SK-N-SH treated with all-trans-retinoic acid at 6 μM for 48 hours (cell line): ENCODE measurements around the gene APOC3.

Experiments used
- ATAC-seq: fragments of 200-7000 bp; cut with Tn5 transposase; 3 replicates; pipeline ENCODE4 v1.9.1; 2020; ENCODE audit warnings: mild to moderate bottlenecking, moderate library complexity
- ARNTL ChIP-seq: fragments of 450-650 bp; formaldehyde crosslinking; IDR thresholded peaks from 2 replicates; pipeline ENCODE4 v1.5.0; 2020; ENCODE audit warnings: low read depth, mild to moderate bottlenecking, moderate library complexity, borderline replicate concordance
- BACH2 ChIP-seq: fragments of 250-450 bp; sonication (Bioruptor Pico); IDR thresholded peaks from 2 replicates; pipeline ENCODE4 v1.9.0; 2021; ENCODE audit warnings: mild to moderate bottlenecking, borderline replicate concordance
- CSDC2 ChIP-seq: fragments of 250-450 bp; sonication (Bioruptor Pico); IDR thresholded peaks from 2 replicates; pipeline ENCODE4 v1.5.0; 2020; ENCODE audit warnings: mild to moderate bottlenecking, moderate library complexity
- ESRRG ChIP-seq: fragments of 250-450 bp; sonication (Bioruptor Pico); IDR thresholded peaks from 2 replicates; pipeline ENCODE4 v1.6.1; 2021; ENCODE audit warnings: mild to moderate bottlenecking
- GLIS3 ChIP-seq: fragments of 250-450 bp; sonication (Bioruptor Pico); IDR thresholded peaks from 2 replicates; pipeline ENCODE4 v1.5.0; 2020; ENCODE audit warnings: mild to moderate bottlenecking, moderate library complexity
- ISL1 ChIP-seq: fragments of 250-450 bp; sonication (Bioruptor Pico); IDR thresholded peaks from 2 replicates; pipeline ENCODE4 v2.1.2; 2022; ENCODE audit warnings: mild to moderate bottlenecking, moderate library complexity
- OSR1 ChIP-seq: fragments of 250-450 bp; sonication (Bioruptor Pico); IDR thresholded peaks from 2 replicates; pipeline ENCODE4 v1.8.0; 2022; ENCODE audit warnings: moderate library complexity, mild to moderate bottlenecking, inconsistent platforms
- PPARA ChIP-seq: fragments of 250-450 bp; sonication (Bioruptor Pico); IDR thresholded peaks from 2 replicates; pipeline ENCODE4 v1.5.0; 2020; ENCODE audit warnings: mild to moderate bottlenecking, borderline replicate concordance
- RARB ChIP-seq: fragments of 250-450 bp; sonication (Bioruptor Pico); IDR thresholded peaks from 2 replicates; pipeline ENCODE4 v1.8.0; 2021; ENCODE audit warnings: mild to moderate bottlenecking, moderate library complexity
- SNAI2 ChIP-seq: fragments of 250-450 bp; sonication (Bioruptor Pico); IDR thresholded peaks from 2 replicates; pipeline ENCODE4 v1.5.0; 2020; ENCODE audit warnings: mild to moderate bottlenecking, moderate library complexity
- TCF4 ChIP-seq: fragments of 250-450 bp; sonication (Bioruptor Pico); IDR thresholded peaks from 2 replicates; pipeline ENCODE4 v1.8.0; 2021; ENCODE audit warnings: mild to moderate bottlenecking, moderate library complexity, borderline replicate concordance
- TOX ChIP-seq: fragments of 250-450 bp; sonication (Bioruptor Pico); IDR thresholded peaks from 2 replicates; pipeline ENCODE4 v1.8.0; 2021; ENCODE audit warnings: mild to moderate bottlenecking, moderate library complexity, borderline replicate concordance
- ZC3H10 ChIP-seq: fragments of 250-450 bp; sonication (Bioruptor Pico); IDR thresholded peaks from 2 replicates; pipeline ENCODE4 v1.5.1; 2021; ENCODE audit warnings: mild to moderate bottlenecking, moderate library complexity
- ZFP3 ChIP-seq: fragments of 250-450 bp; sonication (Bioruptor Pico); IDR thresholded peaks from 2 replicates; pipeline ENCODE4 v1.5.0; 2020; ENCODE audit warnings: mild to moderate bottlenecking, moderate library complexity
- ZFP30 ChIP-seq: fragments of 450-650 bp; formaldehyde crosslinking; IDR thresholded peaks from 2 replicates; pipeline ENCODE4 v1.5.0; 2022; ENCODE audit warnings: mild to moderate bottlenecking, moderate library complexity
- ZNF565 ChIP-seq: fragments of 450-650 bp; formaldehyde crosslinking; conservative IDR thresholded peaks from 2 replicates; pipeline ENCODE4 v1.5.0; 2020; ENCODE audit warnings: low read depth, mild to moderate bottlenecking, moderate library complexity
- ZNF70 ChIP-seq: fragments of 450-650 bp; formaldehyde crosslinking; IDR thresholded peaks from 2 replicates; pipeline ENCODE4 v1.5.0; 2020; ENCODE audit warnings: mild to moderate bottlenecking, moderate library complexity
- ZNF8 ChIP-seq: fragments of 450-650 bp; formaldehyde crosslinking; IDR thresholded peaks from 2 replicates; pipeline ENCODE4 v1.5.0; 2020; ENCODE audit warnings: mild to moderate bottlenecking, moderate library complexity
- TF ChIP-seq, protein P1 (sequence below): fragments of 250-450 bp; sonication (Bioruptor Pico); IDR thresholded peaks from 2 replicates; pipeline ENCODE4 v1.8.0; 2021; ENCODE audit warnings: low read depth, mild to moderate bottlenecking, moderate library complexity, borderline replicate concordance
- TF ChIP-seq, protein P2 (sequence below): fragments of 250-450 bp; sonication (Bioruptor Pico); IDR thresholded peaks from 2 replicates; pipeline ENCODE4 v1.5.1; 2020; ENCODE audit warnings: low read depth, mild to moderate bottlenecking, moderate library complexity
- TF ChIP-seq, protein P3 (sequence below): fragments of 250-450 bp; sonication (Bioruptor Pico); IDR thresholded peaks from 2 replicates; pipeline ENCODE4 v1.5.1; 2021; ENCODE audit warnings: mild to moderate bottlenecking, moderate library complexity
- TF ChIP-seq, protein P4 (sequence below): fragments of 250-450 bp; sonication (Bioruptor Pico); IDR thresholded peaks from 2 replicates; pipeline ENCODE4 v1.8.0; 2020; ENCODE audit warnings: mild to moderate bottlenecking, moderate library complexity, borderline replicate concordance

The APOC3 gene

DNA sequence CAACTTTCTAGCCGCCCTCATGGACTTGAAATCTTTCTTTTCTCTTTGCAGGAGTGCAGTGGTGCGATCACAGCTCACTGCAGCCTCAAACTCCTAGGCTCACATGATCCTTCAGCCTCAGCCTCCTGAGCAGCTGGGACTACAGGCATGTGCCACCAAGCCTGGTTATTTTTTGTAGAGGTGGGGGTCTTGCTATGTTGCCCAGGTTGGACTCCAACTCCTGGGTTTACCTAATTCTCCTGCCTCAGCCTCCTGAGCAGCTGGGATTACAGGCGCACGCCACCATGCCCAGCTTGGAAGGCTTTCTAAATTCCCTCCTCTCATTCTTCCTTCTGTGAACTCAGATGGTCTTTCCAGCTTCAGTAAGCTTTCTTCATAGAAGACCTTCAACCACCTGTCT lies 12.4 kb downstream of the APOC3 start:
- TF ChIP-seq CSDC2 (CRISPR knock-in tag) (no peak), TOX (no peak), ZNF8 (CRISPR knock-in tag) (no peak), PPARA (CRISPR knock-in tag) (no peak)
- TF ChIP-seq, all 23 proteins: peak for 0

DNA sequence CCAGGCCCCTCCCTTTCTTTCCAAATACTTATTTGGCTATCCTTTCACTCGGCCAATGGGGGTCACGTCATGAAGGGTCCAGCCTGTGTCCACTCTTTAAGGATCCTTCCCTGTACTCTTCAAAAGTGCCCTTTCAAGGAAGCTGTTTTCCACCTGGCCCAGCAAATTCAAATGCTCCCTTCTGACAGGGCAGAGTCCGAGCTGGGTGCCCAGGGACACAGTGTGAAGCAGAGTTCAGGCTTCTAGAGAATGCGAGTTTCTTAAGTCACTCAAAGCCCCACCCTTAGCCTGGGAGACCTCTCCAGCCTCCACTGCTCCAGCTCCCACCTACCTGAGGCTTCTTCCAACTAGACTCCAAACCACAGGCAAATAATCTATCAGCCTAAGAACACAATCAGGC lies 13.2 kb downstream of the APOC3 start:
- no peak for ATAC-seq
- no peak for TF ChIP-seq ZFP30 (CRISPR knock-in tag)
- TF ChIP-seq, protein P1, sequence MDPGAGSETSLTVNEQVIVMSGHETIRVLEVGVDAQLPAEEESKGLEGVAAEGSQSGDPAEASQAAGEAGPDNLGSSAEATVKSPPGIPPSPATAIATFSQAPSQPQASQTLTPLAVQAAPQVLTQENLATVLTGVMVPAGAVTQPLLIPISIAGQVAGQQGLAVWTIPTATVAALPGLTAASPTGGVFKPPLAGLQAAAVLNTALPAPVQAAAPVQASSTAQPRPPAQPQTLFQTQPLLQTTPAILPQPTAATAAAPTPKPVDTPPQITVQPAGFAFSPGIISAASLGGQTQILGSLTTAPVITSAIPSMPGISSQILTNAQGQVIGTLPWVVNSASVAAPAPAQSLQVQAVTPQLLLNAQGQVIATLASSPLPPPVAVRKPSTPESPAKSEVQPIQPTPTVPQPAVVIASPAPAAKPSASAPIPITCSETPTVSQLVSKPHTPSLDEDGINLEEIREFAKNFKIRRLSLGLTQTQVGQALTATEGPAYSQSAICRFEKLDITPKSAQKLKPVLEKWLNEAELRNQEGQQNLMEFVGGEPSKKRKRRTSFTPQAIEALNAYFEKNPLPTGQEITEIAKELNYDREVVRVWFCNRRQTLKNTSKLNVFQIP (CRISPR knock-in tag), result no peak
- no peak for TF ChIP-seq TOX
- TF ChIP-seq ZNF565 (CRISPR knock-in tag), result no peak
- TF ChIP-seq, all 23 proteins: peak for 0

More for the DNA sequence above, 12.4 kb downstream of the APOC3 start:
- ATAC-seq, result no peak

DNA sequence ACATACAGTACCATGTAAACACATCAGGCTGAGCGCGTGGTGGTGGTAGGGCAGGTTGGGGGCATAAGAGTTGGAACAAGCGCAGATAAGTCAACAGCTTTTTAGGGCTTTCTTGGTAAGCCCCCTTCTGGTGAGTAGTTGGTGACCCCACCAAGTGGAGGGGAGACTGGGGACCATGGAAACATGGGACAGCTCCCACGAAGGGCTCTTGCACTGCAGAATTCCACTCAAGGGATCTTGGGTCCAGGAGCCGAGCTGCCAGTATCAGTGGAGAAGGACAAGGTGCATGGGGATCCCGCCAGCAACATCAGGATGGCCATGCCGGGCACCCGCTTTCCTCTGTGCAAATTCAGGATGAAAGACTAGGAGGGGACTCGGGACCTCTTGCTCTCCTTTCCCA lies 14.0 kb downstream of the APOC3 start:
- TF ChIP-seq, protein P1 (CRISPR knock-in tag), result no peak
- TF ChIP-seq TOX (no peak), ZNF8 (CRISPR knock-in tag) (no peak), CSDC2 (CRISPR knock-in tag) (no peak), ESRRG (CRISPR knock-in tag) (no peak), ZC3H10 (CRISPR knock-in tag) (no peak), ISL1 (CRISPR knock-in tag) (no peak), OSR1 (CRISPR knock-in tag) (no peak), RARB (CRISPR knock-in tag) (no peak), ZFP30 (CRISPR knock-in tag) (no peak), BACH2 (no peak), GLIS3 (CRISPR knock-in tag) (no peak), ZFP3 (CRISPR knock-in tag) (no peak), ZNF70 (CRISPR knock-in tag) (no peak), TCF4 (CRISPR knock-in tag) (no peak), ARNTL (no peak), SNAI2 (CRISPR knock-in tag) (no peak)
- TF ChIP-seq, protein P2, sequence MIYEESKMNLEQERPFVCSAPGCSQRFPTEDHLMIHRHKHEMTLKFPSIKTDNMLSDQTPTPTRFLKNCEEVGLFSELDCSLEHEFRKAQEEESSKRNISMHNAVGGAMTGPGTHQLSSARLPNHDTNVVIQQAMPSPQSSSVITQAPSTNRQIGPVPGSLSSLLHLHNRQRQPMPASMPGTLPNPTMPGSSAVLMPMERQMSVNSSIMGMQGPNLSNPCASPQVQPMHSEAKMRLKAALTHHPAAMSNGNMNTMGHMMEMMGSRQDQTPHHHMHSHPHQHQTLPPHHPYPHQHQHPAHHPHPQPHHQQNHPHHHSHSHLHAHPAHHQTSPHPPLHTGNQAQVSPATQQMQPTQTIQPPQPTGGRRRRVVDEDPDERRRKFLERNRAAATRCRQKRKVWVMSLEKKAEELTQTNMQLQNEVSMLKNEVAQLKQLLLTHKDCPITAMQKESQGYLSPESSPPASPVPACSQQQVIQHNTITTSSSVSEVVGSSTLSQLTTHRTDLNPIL (CRISPR knock-in tag), result no peak
- TF ChIP-seq, protein P3, sequence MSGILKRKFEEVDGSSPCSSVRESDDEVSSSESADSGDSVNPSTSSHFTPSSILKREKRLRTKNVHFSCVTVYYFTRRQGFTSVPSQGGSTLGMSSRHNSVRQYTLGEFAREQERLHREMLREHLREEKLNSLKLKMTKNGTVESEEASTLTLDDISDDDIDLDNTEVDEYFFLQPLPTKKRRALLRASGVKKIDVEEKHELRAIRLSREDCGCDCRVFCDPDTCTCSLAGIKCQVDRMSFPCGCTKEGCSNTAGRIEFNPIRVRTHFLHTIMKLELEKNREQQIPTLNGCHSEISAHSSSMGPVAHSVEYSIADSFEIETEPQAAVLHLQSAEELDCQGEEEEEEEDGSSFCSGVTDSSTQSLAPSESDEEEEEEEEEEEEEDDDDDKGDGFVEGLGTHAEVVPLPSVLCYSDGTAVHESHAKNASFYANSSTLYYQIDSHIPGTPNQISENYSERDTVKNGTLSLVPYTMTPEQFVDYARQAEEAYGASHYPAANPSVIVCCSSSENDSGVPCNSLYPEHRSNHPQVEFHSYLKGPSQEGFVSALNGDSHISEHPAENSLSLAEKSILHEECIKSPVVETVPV (CRISPR knock-in tag), result no peak
- TF ChIP-seq, protein P4, sequence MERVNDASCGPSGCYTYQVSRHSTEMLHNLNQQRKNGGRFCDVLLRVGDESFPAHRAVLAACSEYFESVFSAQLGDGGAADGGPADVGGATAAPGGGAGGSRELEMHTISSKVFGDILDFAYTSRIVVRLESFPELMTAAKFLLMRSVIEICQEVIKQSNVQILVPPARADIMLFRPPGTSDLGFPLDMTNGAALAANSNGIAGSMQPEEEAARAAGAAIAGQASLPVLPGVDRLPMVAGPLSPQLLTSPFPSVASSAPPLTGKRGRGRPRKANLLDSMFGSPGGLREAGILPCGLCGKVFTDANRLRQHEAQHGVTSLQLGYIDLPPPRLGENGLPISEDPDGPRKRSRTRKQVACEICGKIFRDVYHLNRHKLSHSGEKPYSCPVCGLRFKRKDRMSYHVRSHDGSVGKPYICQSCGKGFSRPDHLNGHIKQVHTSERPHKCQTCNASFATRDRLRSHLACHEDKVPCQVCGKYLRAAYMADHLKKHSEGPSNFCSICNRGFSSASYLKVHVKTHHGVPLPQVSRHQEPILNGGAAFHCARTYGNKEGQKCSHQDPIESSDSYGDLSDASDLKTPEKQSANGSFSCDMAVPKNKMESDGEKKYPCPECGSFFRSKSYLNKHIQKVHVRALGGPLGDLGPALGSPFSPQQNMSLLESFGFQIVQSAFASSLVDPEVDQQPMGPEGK (CRISPR knock-in tag), result no peak
- no peak for ATAC-seq

DNA sequence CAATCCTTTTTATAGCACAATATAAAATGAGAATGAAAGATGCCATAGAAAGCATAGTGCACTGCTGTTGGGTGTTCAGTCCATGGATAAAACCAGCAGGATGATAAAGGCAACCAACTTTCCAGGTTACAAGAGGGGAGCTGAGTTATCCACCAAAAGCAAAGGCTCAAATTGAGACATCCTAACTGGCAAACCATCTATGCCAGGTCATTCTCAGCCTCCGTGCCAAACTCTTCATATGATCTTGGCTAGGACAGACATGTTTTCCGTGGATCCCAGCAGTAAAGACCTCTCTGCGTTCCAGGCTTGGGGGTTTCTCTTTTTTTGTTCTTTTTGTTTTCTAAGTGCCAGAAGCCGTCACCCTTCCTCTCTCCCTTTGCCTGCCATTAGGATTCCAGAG lies 15.0 kb downstream of the APOC3 start:
- ATAC-seq, result no peak
- TF ChIP-seq, protein P3 (CRISPR knock-in tag), result no peak
- TF ChIP-seq TOX, result no peak
- TF ChIP-seq ZFP30 (CRISPR knock-in tag), result no peak
- no peak for TF ChIP-seq ZFP3 (CRISPR knock-in tag)
- no peak for TF ChIP-seq RARB (CRISPR knock-in tag)
- TF ChIP-seq, protein P4 (CRISPR knock-in tag), result no peak
- TF ChIP-seq ESRRG (CRISPR knock-in tag), result no peak
- TF ChIP-seq, protein P1 (CRISPR knock-in tag), result no peak
- TF ChIP-seq, protein P2 (CRISPR knock-in tag), result no peak
